ENCODE measurements around the gene ITIH4. TPM values are rescaled to one million over a fixed set of nuclear protein-coding genes. Genes with fewer than 3 reads are reported as not detected.

ITIH4 gene
- total RNA-seq, 1 donor from 2014 or later, result 23.7 TPM

- no peak for ATAC-seq
- H3K36me3 ChIP-seq, result peaks cover 75% of the 10 kb centered on the region
- no peak overlapping the region for H3K4me3 ChIP-seq
- H3K4me1 ChIP-seq, result peaks cover 16% of the 10 kb centered on the region
- no peak overlapping the region for H3K27ac ChIP-seq
- H3K9me3 ChIP-seq, result no peaks in the 10 kb centered on the region
- DNase-seq, result no peak
- TF ChIP-seq CTCF (IDR thresholded peaks at IDR 0.05), result no peak
- no peaks in the 10 kb centered on the region for H3K27me3 ChIP-seq (ENCODE audit: low read depth)
- intact Hi-C loops (cut with DNase I), result no loop called here
Observed at GRCh38 chr3:52838561-52839267, 8.2 kb upstream of the ITIH4 start.

- intact Hi-C loops (cut with DNase I), result no loop called here
Observed at GRCh38 chr3:52836986-52837385, 6.5 kb upstream of the ITIH4 start.

GRCh38 chr3:52836471-52836845, 6.0 kb upstream of the ITIH4 start:
- intact Hi-C loops (cut with DNase I), result no loop called here
- Histone ChIP-seq H3K36me3 (peaks cover 53% of the 10 kb centered on the region), H3K27me3 (ENCODE audit: low read depth) (no peaks in the 10 kb centered on the region), H3K9me3 (no peaks in the 10 kb centered on the region), H3K4me3 (no peak overlapping the region), H3K27ac (no peak overlapping the region), H3K4me1 (no peaks in the 10 kb centered on the region)
- no peak for ATAC-seq
- TF ChIP-seq CTCF (IDR thresholded peaks at IDR 0.05), result no peak
- no peak for DNase-seq

More at GRCh38 chr3:52836986-52837385, 6.5 kb upstream of the ITIH4 start:
- no peak for TF ChIP-seq CTCF (IDR thresholded peaks at IDR 0.05)
- H3K36me3 ChIP-seq, result peaks cover 58% of the 10 kb centered on the region
- no peaks in the 10 kb centered on the region for H3K27me3 ChIP-seq (ENCODE audit: low read depth)
- no peak for DNase-seq
- no peaks in the 10 kb centered on the region for H3K9me3 ChIP-seq
- no peak overlapping the region for H3K4me3 ChIP-seq
- no peak for ATAC-seq
- no peaks in the 10 kb centered on the region for H3K4me1 ChIP-seq
- no peak overlapping the region for H3K27ac ChIP-seq

- Histone ChIP-seq H3K27me3 (ENCODE audit: low read depth) (no peaks in the 10 kb centered on the region), H3K4me3 (no peak overlapping the region), H3K4me1 (no peaks in the 10 kb centered on the region), H3K9me3 (no peaks in the 10 kb centered on the region), H3K27ac (no peak overlapping the region), H3K36me3 (peaks cover 47% of the 10 kb centered on the region)
- DNase-seq, result no peak
- ATAC-seq, result no peak
- no peak for TF ChIP-seq CTCF (IDR thresholded peaks at IDR 0.05)
- intact Hi-C loops (cut with DNase I), result no loop called here
Observed at GRCh38 chr3:52835766-52836470, 5.4 kb upstream of the ITIH4 start.

GRCh38 chr3:52834871-52835501, 4.5 kb upstream of the ITIH4 start, which contains the start of gene MUSTN1:
MUSTN1 (minus strand) TSS chr3:52835019; CDS start chr3:52834948, 71 bp downstream.
- peak in 1 of 2 donors; percentile 10 for ATAC-seq
- no peak for DNase-seq
- TF ChIP-seq CTCF (IDR thresholded peaks at IDR 0.05), result no peak
- Histone ChIP-seq H3K4me1 (no peaks in the 10 kb centered on the region), H3K27me3 (ENCODE audit: low read depth) (no peaks in the 10 kb centered on the region), H3K4me3 (peak within 1 kb of the TSS; percentile 28), H3K9me3 (no peaks in the 10 kb centered on the region), H3K36me3 (peaks cover 39% of the 10 kb centered on the region), H3K27ac (peak within 1 kb of the TSS; percentile 18)
- intact Hi-C loops (cut with DNase I), result no loop called here
